AG04450 (cell line): ENCODE results near the gene UBL4A. TPM values are rescaled to one million over a fixed set of nuclear protein-coding genes. Genes with fewer than 3 reads are reported as not detected.

Source experiments
- CTCF ChIA-PET: fragments of 300-600, 350-600 bp; formaldehyde crosslinking; extraction: SDS; loops from one replicate; lab custom pipeline; 2022; ENCODE audit warnings: antibody characterized with exemption, inconsistent platforms; lab: Charles Lee
- POLR2A ChIA-PET: fragments of 350-600 bp; formaldehyde crosslinking; extraction: SDS; loops from one replicate; lab custom pipeline; 2021; ENCODE audit warnings: antibody characterized with exemption, inconsistent platforms; lab: Yijun Ruan, JAX
- DNase-seq: peaks from one replicate; pipeline ENCODE4 v3.0.0-alpha.2; 2011; ENCODE audit warnings: low read depth, low spot score
- H3K27ac ChIP-seq: one replicate; pipeline ENCODE4 v1.5.1; 2012; ENCODE audit warnings: low read depth, low read length, control low read depth
- H3K27me3 ChIP-seq: one replicate; pipeline ENCODE4 v1.6.0; 2012; ENCODE audit warnings: low read length; ENCODE audit not compliant: control insufficient read depth, insufficient read depth
- H3K4me3 ChIP-seq: 2 replicates; pipeline ENCODE4 v1.5.1; 2011; ENCODE audit warnings: mild to moderate bottlenecking, low read depth, low read length, control low read depth
- H3K9me3 ChIP-seq: 2 replicates; pipeline ENCODE4 v1.5.1; 2012; ENCODE audit warnings: low read length; ENCODE audit not compliant: control insufficient read depth, insufficient read depth
- polyA plus RNA-seq: library from polyadenylated mRNA; depleted of rRNA; stranded (reverse); fragments of >200 nt; gene quantifications from 2 replicates; pipeline ENCODE4 v1.2.3, GENCODE V29; 2011; rRNA removed
- small RNA-seq: library from RNA; depleted of rRNA; stranded (forward); fragments of <200 nt; gene quantifications from one replicate; pipeline ENCODE3, GENCODE V24; 2012; ENCODE audit warnings: low read depth; ENCODE audit not compliant: insufficient read length
- TF ChIP-seq, protein P1 (sequence below): IDR thresholded peaks from 2 replicates; pipeline ENCODE4 v1.5.1; 2011; ENCODE audit warnings: low read depth, low read length, control low read depth, inconsistent platforms

Gene UBL4A
- polyA plus RNA-seq, 1 experiment: 17.4 TPM

DNA sequence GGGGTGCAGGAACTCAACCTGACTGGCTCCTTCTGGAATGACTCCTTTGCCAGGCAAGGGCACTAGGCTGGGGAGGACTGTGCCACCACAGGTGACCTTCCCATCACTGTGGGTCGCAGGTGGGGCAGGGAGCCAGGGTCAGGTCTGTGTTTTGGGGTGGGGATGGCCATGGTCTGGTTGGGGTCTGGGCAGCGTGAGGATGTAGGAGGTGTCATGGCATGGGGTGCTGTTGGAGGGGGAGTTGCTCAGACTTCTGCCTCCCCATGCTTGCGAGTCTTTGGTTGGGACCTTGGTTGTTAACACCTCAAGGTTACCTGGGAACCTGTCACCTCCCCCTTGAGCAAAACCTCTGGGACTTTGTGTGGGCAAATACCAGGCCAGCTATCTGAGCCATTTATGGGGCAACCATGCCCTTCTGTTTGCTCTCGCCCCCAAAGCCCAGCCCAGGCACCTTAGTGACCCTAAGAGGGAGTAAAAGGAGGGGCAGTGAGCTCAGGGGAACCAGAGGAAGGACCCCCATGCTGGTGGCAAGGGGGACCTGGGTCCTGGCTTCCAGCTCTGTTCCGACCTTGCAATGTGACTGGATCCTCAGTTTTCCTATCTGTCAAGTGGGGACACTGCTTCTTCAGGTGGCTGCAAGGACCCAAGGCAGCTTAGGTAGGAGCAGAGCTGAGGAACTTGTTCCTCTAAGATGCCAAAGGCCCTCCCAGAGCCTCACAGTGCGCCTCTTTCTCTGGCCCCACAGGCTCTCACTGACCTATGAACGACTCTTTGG is 51.8 kb downstream of the UBL4A start:
- CTCF ChIA-PET: interaction anchor here (0.7 kb wide), 1 partner anchor 105 kb away, joined by 5 read pairs; no protein-coding TSS in a partner anchor

More for the DNA sequence above, 51.8 kb downstream of the UBL4A start:
- TF ChIP-seq, protein P1, sequence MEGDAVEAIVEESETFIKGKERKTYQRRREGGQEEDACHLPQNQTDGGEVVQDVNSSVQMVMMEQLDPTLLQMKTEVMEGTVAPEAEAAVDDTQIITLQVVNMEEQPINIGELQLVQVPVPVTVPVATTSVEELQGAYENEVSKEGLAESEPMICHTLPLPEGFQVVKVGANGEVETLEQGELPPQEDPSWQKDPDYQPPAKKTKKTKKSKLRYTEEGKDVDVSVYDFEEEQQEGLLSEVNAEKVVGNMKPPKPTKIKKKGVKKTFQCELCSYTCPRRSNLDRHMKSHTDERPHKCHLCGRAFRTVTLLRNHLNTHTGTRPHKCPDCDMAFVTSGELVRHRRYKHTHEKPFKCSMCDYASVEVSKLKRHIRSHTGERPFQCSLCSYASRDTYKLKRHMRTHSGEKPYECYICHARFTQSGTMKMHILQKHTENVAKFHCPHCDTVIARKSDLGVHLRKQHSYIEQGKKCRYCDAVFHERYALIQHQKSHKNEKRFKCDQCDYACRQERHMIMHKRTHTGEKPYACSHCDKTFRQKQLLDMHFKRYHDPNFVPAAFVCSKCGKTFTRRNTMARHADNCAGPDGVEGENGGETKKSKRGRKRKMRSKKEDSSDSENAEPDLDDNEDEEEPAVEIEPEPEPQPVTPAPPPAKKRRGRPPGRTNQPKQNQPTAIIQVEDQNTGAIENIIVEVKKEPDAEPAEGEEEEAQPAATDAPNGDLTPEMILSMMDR: no peak
- H3K9me3 ChIP-seq: no peaks in the 10 kb centered on the region
- no peak overlapping the region for H3K4me3 ChIP-seq
- no peaks in the 10 kb centered on the region for H3K27me3 ChIP-seq
- DNase-seq: no peak
- POLR2A ChIA-PET: no interaction called here
- no peak overlapping the region for H3K27ac ChIP-seq

Small RNA genes lying within 50 kb of the gene (small RNA-seq; reads per million reads assigned to genes)
- gene MIR6858 (not detected), gene RN7SL697P (not detected)

Other genes starting within 250 kb of the UBL4A start
- gene OPN1MW3, start 229.0 kb downstream of the UBL4A start, polyA plus RNA-seq: not detected in 2 replicates
- gene TEX28, start 191.5 kb downstream of the UBL4A start, polyA plus RNA-seq: not detected in 2 replicates
- gene TKTL1, start 190.8 kb downstream of the UBL4A start, polyA plus RNA-seq: not detected in 2 replicates
- 605 and 863 TPM in 2 replicates for gene FLNA, start 112.0 kb downstream of the UBL4A start, polyA plus RNA-seq
- 30.2 and 30.8 TPM in 2 replicates for gene EMD, start 107.3 kb downstream of the UBL4A start, polyA plus RNA-seq
- 3,912 and 4,828 TPM in 2 replicates for gene RPL10, start 88.2 kb downstream of the UBL4A start, polyA plus RNA-seq
- 25.7 and 36.6 TPM in 2 replicates for gene DNASE1L1, start 77.4 kb downstream of the UBL4A start, polyA plus RNA-seq
- 13.0 and 15.3 TPM in 2 replicates for gene TAFAZZIN, start 75.1 kb downstream of the UBL4A start, polyA plus RNA-seq
- gene ATP6AP1, start 57.9 kb downstream of the UBL4A start, polyA plus RNA-seq: 65.0 and 79.7 TPM in 2 replicates
- gene GDI1, start 49.5 kb downstream of the UBL4A start, polyA plus RNA-seq: 149 and 154 TPM in 2 replicates
- 69.0 and 79.5 TPM in 2 replicates for gene FAM50A, start 42.5 kb downstream of the UBL4A start, polyA plus RNA-seq
- 20.5 and 28.1 TPM in 2 replicates for gene PLXNA3, start 28.3 kb downstream of the UBL4A start, polyA plus RNA-seq
- 9.3 and 13.2 TPM in 2 replicates for gene LAGE3, start 7.3 kb downstream of the UBL4A start, polyA plus RNA-seq
- gene SLC10A3, start 4.0 kb upstream of the UBL4A start, polyA plus RNA-seq: 10.1 and 13.8 TPM in 2 replicates
- 15.5 and 19.5 TPM in 2 replicates for gene FAM3A, start 29.6 kb upstream of the UBL4A start, polyA plus RNA-seq
- 172 and 244 TPM in 2 replicates for gene G6PD, start 60.2 kb upstream of the UBL4A start, polyA plus RNA-seq
- 25.1 and 35.8 TPM in 2 replicates for gene IKBKG, start 61.0 kb upstream of the UBL4A start, polyA plus RNA-seq
- not detected in 2 replicates for gene CTAG1A, start 98.5 kb upstream of the UBL4A start, polyA plus RNA-seq
- not detected in 2 replicates for gene CTAG1B, start 132.7 kb upstream of the UBL4A start, polyA plus RNA-seq
- gene CTAG2, start 167.0 kb upstream of the UBL4A start, polyA plus RNA-seq: not detected in 2 replicates